Body of pancreas (tissue), 4 donors: ENCODE measurements around the gene RRP15.

Experiments
- POLR2A ChIP-seq, 3 donors: fragments of 450-650 bp; IDR thresholded peaks; one replicate each; pipeline ENCODE4 v1.6.1; 2016; ENCODE audit warnings: antibody characterized with exemption in 3 of 3, mild to moderate bottlenecking in 2 of 3
- TF ChIP-seq, protein P1 (sequence below), 7 experiments: fragments of 450-650 bp in 4 of 7; fragments of 200-600 bp in 3 of 7; sonication (generic) in 3 of 7; IDR thresholded peaks; one replicate each; pipeline ENCODE4 v1.5.1; 2016 to 2019; ENCODE audit warnings: antibody characterized with exemption in 7 of 7

DNA sequence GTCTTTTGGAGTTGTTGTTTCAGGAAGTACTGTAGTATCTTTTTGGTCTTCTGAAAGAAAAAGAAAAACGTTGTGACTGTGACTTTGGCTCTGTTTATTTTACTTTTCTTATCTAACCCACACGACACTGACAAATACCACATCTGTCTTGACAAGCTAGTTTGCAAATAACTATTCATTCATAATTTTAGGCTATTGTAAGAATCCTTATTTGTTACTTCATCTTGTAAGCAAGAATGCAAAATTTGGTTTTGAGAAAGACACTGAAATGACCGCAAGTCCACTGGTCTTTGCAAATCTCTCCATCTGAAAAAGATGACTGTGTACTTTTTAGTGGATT lies 72.8 kb downstream of the RRP15 start:
- TF ChIP-seq, protein P1, sequence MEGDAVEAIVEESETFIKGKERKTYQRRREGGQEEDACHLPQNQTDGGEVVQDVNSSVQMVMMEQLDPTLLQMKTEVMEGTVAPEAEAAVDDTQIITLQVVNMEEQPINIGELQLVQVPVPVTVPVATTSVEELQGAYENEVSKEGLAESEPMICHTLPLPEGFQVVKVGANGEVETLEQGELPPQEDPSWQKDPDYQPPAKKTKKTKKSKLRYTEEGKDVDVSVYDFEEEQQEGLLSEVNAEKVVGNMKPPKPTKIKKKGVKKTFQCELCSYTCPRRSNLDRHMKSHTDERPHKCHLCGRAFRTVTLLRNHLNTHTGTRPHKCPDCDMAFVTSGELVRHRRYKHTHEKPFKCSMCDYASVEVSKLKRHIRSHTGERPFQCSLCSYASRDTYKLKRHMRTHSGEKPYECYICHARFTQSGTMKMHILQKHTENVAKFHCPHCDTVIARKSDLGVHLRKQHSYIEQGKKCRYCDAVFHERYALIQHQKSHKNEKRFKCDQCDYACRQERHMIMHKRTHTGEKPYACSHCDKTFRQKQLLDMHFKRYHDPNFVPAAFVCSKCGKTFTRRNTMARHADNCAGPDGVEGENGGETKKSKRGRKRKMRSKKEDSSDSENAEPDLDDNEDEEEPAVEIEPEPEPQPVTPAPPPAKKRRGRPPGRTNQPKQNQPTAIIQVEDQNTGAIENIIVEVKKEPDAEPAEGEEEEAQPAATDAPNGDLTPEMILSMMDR (IDR thresholded peaks at IDR 0.05) = no peak
- no peak for TF ChIP-seq POLR2A (IDR thresholded peaks at IDR 0.05)
